OCI-M1 (cell line): ENCODE results near the gene CD151.

ENCODE experiments used
- DNase-seq: peaks from one replicate; lab custom pipeline; 2025; lab: John Stamatoyannopoulos, UW

CD151 gene

GRCh38 chr11:858053-858761 is 25.5 kb downstream of the CD151 start:
- DNase-seq, result no peak

- DNase-seq, result no peak
These were observed 26.1 kb downstream of the CD151 start for GRCh38 chr11:858762-859339.

DNA sequence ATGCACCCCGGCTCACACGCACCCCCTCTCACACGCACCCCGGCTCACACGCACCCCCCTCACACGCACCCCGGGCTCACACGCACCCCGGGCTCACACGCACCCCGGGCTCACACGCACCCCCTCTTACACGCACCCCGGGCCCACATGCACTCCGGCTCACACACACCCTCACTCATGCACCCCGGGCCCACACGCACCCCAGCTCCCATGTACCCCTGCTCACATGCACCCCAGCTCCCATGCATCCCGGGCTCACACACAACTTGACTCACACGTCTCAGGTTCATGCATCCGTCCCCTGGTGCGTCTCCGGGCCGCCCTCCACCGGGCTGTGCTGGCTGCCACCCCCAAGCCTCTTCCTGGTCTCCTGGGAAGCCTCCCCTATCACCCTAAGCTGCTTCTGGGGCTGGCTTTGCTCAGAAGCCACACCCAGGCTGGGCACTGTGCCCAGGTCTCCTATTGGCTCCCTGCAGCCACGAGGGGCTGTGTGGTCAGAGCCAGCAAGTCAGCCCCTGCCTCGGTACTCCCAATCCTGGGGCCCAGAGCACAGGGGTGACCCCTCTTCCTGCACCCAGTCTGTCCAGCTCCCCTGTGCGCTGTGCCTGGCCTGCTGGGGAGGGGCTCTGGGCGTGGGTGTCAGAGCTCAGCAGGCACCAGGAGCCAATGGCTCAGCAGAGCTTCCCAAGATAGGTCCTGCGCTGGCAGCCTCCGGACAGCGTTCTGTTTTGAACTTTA is 26.8 kb downstream of the CD151 start:
- peak; percentile 60 for DNase-seq

DNA sequence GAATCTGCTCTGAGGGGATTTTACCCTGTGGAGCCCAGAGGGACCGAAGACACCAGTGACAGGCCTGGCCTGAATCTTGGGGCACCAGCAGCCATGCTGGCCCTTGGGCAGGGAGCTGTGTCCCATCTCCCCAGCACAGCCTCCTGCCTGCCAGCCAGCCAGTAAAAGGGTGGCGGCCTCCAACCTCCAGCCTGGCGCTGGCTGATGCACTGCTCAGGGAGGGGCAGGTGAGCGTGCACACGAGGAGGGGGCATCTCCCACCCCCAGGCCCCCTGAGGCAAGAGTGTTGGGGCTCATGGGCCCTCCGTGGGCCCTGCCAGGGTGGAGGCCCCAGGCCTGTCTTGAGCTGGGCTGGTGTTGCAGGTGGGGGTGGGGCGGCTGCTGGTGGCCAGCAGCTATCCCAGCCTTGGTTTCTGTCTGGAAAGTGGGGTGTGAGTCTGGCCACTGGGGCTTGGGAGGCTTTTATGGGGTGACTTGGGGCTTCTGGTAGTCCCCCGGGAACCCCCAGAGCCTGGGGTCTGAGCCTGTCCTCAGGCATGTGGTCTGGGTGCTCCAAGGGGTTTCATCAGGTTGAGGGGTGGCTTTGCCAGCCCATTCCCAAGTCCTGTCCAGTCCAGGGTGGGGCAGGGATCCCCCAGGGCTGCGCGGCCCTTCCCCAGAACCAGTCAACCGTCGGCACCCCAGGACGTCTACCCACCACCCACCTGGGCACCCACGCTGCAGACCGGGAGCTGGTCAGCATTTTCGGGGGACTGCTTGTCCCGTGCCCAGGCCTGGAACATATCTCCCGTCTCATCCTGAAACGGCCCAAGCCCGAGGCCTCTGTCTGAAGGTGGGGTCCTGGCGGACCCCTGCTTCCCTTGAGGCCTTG is 27.7 kb downstream of the CD151 start:
- no peak for DNase-seq

DNA sequence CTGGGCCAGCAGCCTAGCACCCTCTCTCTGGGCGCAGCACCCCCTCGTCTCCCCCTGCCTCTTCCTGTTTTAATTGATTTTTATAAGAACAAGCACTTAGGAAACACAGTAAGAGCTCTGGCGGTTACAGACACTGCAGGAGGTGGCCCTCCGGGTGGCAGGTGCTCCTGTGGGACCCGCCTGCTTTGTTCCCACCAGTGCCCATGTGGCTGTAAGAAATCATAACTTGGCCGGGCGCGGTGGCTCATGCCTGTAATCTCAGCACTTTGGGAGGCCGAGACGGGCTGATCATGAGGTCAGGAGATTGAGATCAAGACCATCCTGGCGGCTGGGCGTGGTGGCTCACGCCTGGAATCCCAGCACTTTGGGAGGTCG is 28.3 kb downstream of the CD151 start:
- no peak for DNase-seq

- DNase-seq, result no peak
These were observed 29.4 kb downstream of the CD151 start for GRCh38 chr11:862081-862661.

DNA sequence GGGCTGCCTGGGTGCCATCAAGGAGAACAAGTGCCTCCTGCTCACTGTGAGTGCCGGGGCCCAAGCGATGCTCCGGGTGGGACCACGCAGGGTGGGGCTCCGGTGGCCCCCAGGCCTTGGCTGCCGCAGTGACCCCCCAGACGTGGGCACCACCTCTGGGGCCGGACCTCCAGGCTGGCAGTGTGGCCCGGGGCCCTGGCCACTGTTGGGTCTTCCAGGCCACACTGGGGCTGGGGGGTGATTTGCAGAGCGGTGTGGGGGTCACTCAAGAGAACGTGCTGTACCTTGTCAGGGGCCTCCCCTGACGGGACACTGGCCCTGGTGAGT is 29.9 kb downstream of the CD151 start:
- no peak for DNase-seq

DNA sequence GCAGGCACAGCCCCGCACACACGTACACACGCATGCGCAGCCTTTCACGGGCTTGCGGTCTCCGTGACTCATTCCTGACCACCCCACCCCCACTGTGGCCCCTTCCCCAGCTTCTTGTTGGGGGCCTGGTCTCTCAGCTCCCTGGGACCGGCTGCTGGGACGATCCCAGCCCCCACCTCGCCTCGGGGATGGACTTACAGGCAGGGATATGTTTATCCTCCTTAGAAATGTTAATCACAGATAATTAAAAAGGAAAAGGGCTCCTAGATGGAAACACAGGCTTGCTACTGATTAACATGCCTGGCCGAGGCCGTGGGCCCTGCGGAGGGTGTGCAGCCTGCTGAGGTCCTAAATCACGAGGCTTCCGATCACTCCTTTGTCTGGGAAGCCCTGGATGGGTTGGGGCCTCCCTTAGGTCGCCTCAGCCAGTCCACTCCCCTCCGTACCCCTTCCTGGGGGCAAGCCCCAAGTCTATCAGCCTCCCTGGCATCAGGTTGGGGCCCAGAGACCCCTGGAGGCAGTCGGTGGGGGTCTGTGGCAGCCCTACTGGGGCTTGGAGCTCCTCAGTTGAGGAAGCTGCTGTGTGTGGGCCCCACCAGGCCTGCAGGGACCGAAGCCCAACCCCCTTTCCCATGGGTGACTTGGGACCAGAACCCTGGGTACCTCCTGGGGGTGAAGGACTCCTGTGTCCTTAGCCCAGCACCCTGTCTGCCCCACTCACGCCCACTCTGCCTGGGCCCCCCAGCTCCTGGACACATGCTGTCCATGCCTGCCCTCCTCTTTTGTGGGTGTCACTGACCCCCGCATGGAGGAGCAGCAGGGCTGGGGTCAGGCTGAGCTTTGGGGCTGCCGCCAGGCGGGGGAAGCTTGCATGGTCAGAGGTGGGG is 30.5 kb downstream of the CD151 start:
- DNase-seq, result no peak

DNA sequence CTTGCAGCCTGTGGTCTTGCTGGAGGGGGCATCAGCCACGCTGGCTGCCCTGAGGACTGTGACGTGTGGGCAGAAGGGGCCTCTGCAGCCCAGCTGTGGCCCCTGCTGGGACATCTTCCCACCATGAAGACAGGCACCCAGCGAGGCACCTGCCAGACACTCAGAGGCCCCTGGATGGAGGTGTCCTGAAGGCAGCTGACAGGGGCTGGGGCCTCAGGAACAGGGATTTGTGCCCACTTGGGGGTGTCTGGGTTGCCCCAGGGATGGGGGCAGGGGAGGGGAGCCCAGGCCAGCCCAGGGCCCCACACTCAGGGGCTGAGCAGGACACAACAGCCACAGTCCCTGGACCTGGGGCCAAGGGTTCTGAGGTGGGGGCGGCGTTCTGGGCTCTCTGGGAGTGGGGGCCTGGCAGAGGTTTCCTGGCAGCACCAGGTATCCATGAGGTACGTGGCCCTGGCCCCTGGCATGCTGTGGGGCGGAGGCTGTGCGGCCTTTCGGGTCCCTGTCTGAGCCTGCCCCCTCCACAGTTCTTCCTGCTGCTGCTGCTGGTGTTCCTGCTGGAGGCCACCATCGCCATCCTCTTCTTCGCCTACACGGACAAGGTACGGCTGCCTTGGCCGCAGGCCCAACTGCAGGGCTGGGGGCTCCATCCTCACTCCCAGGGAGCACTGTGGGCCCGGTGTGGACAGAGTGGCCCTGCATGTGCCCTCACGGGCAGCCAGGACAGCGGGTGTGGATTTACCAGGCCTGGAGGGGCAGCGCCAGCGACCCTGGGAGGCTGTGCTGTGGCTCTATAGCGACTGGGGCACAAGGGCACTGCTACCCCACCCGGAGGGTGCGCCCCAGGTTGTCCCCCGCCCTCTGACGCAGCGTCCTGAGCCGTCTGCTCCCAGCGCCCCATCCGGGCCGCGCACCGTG is 31.4 kb downstream of the CD151 start:
- DNase-seq, result no peak

- no peak for DNase-seq
These were observed 32.1 kb downstream of the CD151 start for GRCh38 chr11:864898-865297.

DNA sequence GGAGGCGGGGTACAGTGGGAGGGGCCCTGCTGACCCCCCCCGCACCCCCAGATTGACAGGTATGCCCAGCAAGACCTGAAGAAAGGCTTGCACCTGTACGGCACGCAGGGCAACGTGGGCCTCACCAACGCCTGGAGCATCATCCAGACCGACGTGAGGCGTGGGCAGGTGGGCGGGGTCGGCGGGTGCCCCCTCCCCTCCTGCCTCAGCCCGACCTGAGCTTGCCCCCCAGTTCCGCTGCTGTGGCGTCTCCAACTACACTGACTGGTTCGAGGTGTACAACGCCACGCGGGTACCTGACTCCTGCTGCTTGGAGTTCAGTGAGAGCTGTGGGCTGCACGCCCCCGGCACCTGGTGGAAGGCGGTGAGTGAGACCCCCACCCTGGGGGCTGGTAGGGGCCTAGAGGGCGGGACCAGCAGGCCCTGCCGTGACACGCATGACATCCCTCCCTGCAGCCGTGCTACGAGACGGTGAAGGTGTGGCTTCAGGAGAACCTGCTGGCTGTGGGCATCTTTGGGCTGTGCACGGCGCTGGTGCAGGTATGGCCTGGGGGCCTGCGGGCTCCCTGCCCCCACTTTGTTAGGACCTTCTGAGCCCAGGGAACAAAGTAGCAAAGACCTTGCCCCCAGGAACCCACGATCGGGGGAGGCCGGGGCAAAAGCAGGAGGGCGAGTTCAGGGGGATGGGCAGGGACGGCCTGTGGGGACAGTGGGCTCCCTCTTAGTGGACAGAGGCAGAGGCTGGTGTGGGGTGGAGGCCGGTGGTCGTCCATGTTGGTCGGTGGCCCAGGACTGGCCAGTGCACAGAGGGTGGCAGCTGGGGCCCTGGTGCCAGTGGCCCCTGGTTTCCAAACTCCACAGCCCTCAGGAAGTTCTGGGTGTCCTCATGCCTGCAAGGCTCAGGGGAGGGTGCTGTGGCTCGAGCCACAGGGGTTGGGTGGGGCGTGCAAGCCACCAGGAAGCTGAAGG is 33.0 kb downstream of the CD151 start:
- no peak for DNase-seq

DNA sequence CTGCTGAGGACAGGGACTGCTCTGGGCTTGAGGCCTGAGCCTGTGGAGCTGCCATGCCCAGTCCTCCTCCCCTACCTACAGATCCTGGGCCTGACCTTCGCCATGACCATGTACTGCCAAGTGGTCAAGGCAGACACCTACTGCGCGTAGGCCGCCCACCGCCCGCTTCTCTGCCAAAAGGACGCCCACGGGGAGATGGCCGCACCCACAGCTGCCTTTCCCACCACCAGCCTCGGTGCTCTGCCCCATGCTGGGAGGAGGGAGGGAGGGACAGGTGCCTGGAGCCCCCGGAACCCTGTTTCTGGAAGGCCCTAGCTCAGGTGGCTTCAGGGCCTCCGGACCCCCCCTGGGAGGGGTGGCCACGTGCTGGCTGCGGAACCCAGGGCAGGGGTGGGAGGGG is 33.7 kb downstream of the CD151 start:
- DNase-seq, result no peak

DNA sequence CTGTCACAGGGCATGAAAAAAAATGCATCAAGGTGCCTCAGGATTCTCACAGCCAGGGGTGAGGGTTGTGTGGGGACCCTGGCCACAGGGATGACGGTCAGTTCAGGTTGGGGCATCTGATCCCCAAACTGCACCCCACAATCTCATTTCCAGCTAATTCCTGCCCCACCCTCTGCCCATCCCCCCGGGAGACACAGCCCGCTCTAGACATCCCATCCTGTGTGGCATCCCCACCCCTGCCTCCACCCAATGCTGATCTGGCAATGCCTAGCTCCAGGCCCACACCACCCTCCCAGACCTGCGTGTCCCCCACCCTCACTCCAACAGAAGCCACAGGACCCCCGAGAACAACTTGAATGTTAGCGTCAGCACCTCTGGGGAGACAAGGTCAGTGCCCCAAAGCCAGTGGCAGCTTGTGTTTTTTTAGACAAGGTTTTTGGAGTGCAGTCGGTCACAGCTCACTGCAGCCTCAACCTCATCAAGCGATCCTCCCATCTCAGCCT is 35.2 kb downstream of the CD151 start:
- DNase-seq, result no peak

DNA sequence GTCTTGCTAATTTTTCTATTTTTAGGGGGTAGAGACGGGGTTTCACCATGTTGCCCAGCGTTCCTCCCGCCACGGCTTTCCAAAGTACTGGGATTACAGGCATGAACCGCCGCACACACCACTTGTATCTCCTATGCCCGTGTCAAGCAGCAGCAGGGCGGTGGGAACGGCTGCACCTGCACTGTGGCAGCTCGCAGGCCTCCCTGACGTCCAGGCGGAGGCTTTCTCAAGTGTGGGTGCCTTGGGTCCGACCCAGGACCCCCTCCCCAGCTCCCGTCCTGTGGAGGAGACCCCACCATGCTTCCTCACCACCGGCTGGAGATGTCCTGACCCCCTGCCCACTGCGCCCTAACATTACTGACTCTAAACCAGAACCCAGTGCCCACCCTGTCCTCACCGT is 35.6 kb downstream of the CD151 start:
- DNase-seq, result no peak

DNA sequence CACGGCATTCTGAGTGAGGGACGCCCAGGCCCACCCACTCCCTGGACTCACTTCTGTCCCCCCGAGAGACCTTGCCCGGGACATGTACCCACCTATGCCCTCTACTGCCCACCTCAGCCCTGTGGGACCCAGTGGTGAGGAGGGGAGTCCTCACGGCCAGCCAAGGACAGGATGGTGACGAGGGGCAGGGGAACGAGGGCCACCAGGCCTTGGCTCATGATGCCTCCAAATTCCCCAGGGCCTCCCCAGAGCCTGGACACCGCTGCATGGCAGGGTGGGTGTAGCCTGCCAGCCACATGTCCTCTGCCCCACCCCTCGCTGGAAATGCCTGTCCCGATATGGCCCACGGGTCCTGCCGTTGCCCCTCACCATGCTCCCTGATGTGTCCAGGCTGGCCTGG is 36.0 kb downstream of the CD151 start:
- DNase-seq, result no peak

DNA sequence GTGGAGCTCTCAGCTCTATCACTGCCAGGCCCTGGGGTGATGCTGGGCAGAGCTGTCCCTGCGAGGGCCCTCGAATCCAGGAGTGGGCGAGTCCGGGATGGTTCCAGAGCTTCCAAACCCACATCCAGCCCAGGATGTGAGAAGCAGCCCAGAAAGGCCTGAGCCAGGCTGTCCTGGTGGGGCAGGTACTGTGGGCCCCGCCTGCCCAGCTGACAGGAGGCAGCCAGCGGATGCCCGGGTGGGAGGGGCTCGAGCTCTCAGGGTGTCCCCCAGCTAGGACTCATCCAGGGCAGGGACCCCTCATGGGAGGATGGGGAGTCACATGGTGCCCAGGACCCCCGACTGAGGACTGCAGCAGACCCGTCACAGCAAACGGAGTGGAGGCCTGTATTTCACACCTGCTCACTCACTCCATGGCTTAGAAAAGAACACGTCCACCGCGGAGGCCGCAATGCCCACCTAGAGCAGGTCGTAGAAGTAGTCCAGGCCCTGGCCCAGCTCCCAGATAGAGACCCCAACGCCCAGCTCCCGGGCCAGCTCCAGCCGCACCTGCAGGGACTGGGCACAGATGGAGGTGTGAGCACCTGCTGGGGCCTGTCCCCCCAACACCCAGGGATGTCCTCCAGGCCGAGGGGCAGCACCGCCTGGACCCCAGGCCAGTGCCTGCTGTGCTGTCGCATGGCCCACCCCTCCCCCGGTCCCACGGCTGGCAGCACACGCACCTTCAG is 36.8 kb downstream of the CD151 start:
- no peak for DNase-seq

DNA sequence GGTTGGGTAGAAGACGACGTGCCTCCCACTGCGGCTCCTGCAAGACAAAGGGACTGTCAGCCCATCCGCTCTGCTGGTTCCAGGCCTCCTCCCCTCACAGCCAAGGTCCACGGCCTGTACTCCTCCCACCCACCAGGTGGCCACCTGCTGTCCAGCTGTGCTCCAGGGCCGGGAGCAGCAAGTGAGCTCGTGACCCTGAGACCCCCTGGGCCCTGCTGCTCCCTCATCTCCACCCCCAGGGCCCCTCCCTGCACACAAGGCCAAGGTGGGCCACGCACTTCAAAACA is 37.3 kb downstream of the CD151 start:
- no peak for DNase-seq

- no peak for DNase-seq
These were observed 37.7 kb downstream of the CD151 start for GRCh38 chr11:870418-870817.
